WI38 (cell line): Measurements from ENCODE around the gene NEK11.
"Not testable (repeated sequence)": the region's sequence is repeated elsewhere in the genome, so short reads cannot be mapped to it uniquely, and the experiment has no call there.

ENCODE experiments used
- H3K4me3 ChIP-seq: 2 replicates; pipeline ENCODE4 v1.5.1; 2011; ENCODE audit warnings: low read depth, mild to moderate bottlenecking, control low read depth, low read length
- TF ChIP-seq, protein P1 (sequence below): IDR thresholded peaks from 2 replicates; pipeline ENCODE4 v1.5.1; 2012; ENCODE audit warnings: low read depth, mild to moderate bottlenecking, control low read depth, low read length

Gene NEK11

DNA sequence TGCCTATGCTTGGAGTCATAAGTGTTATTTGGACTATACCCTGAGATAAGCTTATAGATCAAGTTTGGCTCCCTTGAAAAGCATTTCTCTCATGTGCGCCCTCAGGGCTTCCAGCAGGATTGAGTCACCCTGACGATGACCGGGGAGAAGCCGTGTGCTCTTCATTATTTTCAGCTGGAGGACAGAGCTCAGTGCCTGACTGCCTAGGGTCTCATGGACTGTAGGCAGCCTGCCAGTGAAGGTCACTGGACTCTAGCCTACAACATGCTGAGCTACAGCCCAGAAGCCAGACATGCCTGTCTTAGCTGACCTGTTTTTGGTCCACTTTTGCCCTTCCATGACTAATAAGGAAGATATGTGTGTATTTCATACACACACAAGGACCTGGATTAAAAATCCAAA is 323.3 kb downstream of the NEK11 start:
- no peak overlapping the region for H3K4me3 ChIP-seq
- TF ChIP-seq, protein P1, sequence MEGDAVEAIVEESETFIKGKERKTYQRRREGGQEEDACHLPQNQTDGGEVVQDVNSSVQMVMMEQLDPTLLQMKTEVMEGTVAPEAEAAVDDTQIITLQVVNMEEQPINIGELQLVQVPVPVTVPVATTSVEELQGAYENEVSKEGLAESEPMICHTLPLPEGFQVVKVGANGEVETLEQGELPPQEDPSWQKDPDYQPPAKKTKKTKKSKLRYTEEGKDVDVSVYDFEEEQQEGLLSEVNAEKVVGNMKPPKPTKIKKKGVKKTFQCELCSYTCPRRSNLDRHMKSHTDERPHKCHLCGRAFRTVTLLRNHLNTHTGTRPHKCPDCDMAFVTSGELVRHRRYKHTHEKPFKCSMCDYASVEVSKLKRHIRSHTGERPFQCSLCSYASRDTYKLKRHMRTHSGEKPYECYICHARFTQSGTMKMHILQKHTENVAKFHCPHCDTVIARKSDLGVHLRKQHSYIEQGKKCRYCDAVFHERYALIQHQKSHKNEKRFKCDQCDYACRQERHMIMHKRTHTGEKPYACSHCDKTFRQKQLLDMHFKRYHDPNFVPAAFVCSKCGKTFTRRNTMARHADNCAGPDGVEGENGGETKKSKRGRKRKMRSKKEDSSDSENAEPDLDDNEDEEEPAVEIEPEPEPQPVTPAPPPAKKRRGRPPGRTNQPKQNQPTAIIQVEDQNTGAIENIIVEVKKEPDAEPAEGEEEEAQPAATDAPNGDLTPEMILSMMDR, result no peak

DNA sequence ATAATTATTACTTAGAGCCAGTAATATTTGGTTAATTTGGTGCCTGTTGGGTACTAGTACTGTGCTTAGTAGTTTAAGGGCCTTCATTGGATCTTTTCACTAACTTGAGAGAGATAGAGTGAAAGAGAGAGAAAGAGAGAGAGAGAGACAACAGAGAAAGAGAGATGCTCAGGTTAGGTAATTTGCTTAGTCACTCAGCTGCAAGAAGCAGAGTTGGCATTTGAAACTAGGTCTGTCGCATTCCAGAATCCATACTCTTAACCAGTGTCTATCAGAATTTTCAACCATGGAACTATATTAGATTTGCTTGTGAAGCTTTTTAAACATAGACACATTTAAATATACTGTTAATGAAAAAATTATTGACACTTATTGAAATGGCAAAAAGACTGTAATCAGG is 323.8 kb downstream of the NEK11 start:
- TF ChIP-seq, protein P1, result no peak
- H3K4me3 ChIP-seq, result no peak overlapping the region

DNA sequence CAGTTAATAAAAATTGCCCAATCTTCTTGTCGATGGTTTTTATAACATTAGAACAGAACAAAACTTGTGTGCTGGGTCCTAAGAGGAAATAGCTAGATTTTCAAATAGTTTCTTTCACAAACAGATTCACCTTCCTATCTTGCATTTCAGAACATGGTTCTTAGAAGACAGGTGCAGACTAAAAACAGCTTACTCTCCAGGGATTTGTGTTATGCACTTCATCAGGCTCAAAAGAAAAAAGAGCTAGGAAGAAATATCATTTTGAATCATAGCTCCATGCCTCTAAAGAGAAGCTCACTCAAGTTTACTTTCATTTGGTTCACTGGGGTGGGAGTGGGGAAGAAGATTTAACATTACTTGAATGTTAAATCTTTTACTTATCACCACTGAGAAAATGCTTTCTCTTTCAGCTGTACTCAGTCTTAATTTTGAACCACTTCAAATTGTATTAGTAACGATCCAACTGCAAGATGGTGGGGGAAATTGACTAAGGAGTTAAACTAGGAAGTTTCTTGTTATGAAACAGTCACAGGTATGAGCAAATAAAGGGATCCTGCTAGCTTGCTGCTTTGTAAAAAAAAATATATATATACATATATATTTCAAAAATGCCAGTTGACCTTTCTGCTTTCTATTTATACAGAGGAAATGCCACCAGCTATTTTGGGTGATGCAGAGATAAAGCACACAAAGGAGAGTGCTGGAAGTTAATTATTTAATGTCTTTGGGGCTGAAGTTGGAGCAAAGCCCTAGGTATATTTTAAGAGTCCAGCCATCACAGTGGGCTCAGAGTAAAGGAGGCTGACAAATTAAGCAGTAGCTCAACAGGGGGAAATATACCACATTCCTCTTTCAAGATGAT is 326.6 kb downstream of the NEK11 start:
- TF ChIP-seq, protein P1, result no peak
- no peak overlapping the region for H3K4me3 ChIP-seq

DNA sequence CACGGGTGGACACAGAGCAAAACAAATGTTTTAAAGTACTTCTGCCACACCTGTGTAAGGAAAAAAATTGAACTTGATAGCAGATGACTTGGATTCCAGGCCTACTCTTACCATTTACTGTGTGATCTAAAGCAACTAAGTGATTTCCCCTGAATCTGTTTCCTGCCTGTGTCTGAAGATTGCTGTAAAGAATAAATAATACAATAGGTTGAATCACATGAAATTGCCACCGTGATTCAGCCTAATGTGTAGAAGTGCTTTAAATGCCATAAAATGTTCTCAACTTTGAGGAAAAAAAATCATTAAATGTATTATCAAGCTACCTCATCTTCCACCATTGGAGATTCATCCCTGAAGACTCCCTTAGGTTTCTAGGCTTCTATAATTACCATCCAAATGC is 327.3 kb downstream of the NEK11 start:
- H3K4me3 ChIP-seq, result no peak overlapping the region
- TF ChIP-seq, protein P1, result no peak

DNA sequence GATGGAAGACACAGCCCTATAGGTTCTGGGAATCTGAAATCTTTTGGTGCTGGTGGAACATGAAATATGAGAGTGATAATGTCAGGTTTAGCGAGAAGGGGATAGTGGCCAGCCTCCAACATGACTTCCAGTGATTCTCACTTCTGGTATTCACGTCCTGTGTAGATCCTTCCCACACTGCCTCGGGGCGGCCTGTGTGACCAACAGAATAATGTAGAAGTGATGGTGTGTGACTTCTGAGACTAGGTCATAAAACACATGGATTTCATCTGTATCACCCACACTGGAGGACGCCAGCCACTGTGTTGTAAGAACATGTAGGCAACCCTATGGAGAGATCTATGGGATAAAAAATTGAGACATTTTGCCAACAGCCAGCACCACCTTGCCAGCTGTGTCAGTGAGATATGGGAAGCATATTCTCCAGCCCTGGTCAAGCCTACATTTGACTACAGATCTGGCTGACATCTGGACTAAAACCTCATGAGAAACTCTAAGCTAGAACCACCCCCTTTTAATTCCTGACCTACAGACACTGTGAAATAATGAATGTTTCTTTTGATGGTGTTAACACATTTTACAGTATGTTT is 329.4 kb downstream of the NEK11 start:
- no peak overlapping the region for H3K4me3 ChIP-seq
- TF ChIP-seq, protein P1, result no peak

DNA sequence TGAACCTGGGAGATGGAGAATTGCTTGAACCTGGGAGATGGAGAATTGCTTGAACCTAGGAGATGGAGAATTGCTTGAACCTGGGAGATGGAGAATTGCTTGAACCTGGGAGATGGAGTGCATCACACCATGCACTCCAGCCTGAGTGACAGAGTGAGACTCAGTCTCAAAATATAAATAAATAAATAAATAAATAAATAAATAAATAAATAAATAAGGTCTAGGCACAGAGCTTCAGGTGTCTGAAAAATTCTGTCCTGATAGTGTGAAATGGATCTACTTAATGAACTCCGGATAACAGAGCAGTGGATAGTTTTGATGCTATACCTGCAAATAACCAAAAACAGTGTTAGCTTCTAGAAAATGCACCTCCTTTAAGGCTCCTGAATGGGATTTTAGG is 330.6 kb downstream of the NEK11 start:
- TF ChIP-seq, protein P1, result no peak
- no peak overlapping the region for H3K4me3 ChIP-seq

DNA sequence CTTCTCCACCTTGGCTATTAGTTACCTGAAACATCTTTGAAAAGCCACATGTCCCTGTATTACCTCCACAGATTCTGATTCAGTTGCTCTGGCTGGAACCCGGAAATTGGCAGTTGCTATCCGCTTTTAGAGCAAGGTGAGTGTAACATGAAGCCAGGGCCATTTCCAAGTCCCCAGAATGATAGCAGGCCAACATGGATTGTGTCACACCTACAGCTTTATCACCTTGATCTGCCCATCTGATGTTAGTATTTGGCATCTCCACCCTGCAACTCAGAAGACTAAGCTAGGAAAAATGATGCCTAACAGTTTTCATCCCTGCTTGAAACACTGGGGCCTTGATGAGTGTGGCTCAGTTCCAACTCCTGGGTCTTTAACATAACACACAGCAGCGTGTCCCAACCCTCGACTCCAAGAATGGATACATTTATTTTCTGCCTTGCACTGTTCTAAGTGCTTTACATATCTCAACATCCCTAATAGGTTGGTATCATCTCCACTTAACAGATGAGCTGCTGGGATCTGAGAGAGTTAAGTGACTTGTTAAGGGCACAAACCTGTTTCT is 333.6 kb downstream of the NEK11 start:
- H3K4me3 ChIP-seq, result no peak overlapping the region
- TF ChIP-seq, protein P1, result no peak

DNA sequence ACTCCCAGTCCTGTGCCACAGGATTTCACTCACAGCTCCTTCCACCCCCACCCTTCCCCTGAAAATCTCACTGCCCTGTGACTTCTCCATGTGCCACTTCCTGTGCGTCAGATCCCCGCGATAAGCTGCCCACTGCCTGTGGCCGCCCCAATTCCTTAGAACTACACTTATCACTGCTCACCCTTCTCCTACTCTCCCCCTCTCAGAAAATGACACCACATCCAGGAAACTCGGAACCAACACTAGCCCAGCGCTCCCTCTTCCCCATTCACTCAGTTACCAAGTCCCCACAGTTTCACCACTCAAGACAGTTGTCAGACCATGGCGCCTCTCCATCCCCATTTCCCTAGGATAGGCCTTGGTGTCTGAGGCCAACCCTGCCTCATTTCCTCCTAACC is 334.4 kb downstream of the NEK11 start:
- H3K4me3 ChIP-seq, result not testable (repeated sequence)
